Astrocyte (in vitro differentiated cells and primary cell): Measurements from ENCODE around the gene SH2D2A.

Experiments
- EZH2 ChIP-seq: IDR thresholded peaks from 2 replicates; pipeline ENCODE4 v1.6.1; 2012; ENCODE audit warnings: mild to moderate bottlenecking, low read length, inconsistent platforms; ENCODE audit not compliant: insufficient read depth
- TF ChIP-seq, protein P1 (sequence below): IDR thresholded peaks from 2 replicates; pipeline ENCODE4 v1.5.1; 2011; ENCODE audit warnings: low read depth, mild to moderate bottlenecking, inconsistent platforms, low read length, moderate library complexity; ENCODE audit not compliant: insufficient read depth

DNA sequence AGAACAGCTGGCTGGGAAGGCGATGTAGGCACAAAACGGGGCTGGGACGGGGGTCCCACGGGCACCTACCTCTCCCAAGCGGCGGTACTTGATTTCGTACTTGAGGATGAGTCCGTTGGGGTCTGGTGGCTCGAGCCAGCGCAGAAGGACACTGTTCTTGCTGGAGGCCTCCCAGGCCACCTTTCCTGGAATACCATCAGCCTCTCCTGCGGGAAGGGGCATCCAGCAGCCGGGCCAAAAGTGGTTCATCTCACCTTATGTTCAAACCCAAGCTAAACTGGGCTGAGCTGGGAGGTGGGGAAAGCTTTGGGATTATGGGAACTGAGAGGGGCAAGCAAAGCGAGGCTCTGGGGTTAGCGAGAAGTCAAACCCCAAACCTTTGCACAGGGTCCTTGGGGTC is 28.0 kb upstream of the SH2D2A start:
- TF ChIP-seq, protein P1, sequence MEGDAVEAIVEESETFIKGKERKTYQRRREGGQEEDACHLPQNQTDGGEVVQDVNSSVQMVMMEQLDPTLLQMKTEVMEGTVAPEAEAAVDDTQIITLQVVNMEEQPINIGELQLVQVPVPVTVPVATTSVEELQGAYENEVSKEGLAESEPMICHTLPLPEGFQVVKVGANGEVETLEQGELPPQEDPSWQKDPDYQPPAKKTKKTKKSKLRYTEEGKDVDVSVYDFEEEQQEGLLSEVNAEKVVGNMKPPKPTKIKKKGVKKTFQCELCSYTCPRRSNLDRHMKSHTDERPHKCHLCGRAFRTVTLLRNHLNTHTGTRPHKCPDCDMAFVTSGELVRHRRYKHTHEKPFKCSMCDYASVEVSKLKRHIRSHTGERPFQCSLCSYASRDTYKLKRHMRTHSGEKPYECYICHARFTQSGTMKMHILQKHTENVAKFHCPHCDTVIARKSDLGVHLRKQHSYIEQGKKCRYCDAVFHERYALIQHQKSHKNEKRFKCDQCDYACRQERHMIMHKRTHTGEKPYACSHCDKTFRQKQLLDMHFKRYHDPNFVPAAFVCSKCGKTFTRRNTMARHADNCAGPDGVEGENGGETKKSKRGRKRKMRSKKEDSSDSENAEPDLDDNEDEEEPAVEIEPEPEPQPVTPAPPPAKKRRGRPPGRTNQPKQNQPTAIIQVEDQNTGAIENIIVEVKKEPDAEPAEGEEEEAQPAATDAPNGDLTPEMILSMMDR: no peak
- peak; percentile 50 for TF ChIP-seq EZH2
